NT2/D1 (cell line): Measurements from ENCODE around the gene SUSD2.

Experiments used
- DNase-seq: peaks from one replicate; pipeline ENCODE4 v3.0.0-alpha.2; 2011; ENCODE audit warnings: low read depth, low spot score
- H3K27me3 ChIP-seq: 2 replicates; pipeline ENCODE4 v1.6.0; 2011; ENCODE audit warnings: mild to moderate bottlenecking; ENCODE audit not compliant: insufficient read length, insufficient read depth
- H3K36me3 ChIP-seq: 2 replicates; pipeline ENCODE4 v1.6.1; 2011; ENCODE audit warnings: mild to moderate bottlenecking, low read length, mixed read lengths; ENCODE audit not compliant: insufficient read depth, insufficient read length
- H3K4me1 ChIP-seq: 2 replicates; pipeline ENCODE4 v1.5.1; 2011; ENCODE audit not compliant: insufficient read depth, insufficient read length
- H3K4me3 ChIP-seq: 2 replicates; pipeline ENCODE4 v1.5.1; 2011; ENCODE audit warnings: low read depth; ENCODE audit not compliant: insufficient read length
- H3K9ac ChIP-seq: 2 replicates; pipeline ENCODE4 v1.6.0; 2011; ENCODE audit warnings: low read depth; ENCODE audit not compliant: insufficient read length
- H3K9me3 ChIP-seq: 2 replicates; pipeline ENCODE4 v1.5.1; 2011; ENCODE audit warnings: mild to moderate bottlenecking, low read length; ENCODE audit not compliant: insufficient read depth
- SUZ12 ChIP-seq: IDR thresholded peaks from 2 replicates; pipeline ENCODE4 v1.6.1; 2011; ENCODE audit not compliant: insufficient read length, insufficient read depth; ENCODE audit errors: extremely low read depth
- YY1 ChIP-seq: IDR thresholded peaks from 2 replicates; pipeline ENCODE4 v1.6.1; 2011; ENCODE audit not compliant: insufficient read length, insufficient read depth
- ZNF274 ChIP-seq: IDR thresholded peaks from 2 replicates; pipeline ENCODE4 v1.6.1; 2011; ENCODE audit warnings: mild to moderate bottlenecking, low read depth, low read length

The SUSD2 gene

DNA sequence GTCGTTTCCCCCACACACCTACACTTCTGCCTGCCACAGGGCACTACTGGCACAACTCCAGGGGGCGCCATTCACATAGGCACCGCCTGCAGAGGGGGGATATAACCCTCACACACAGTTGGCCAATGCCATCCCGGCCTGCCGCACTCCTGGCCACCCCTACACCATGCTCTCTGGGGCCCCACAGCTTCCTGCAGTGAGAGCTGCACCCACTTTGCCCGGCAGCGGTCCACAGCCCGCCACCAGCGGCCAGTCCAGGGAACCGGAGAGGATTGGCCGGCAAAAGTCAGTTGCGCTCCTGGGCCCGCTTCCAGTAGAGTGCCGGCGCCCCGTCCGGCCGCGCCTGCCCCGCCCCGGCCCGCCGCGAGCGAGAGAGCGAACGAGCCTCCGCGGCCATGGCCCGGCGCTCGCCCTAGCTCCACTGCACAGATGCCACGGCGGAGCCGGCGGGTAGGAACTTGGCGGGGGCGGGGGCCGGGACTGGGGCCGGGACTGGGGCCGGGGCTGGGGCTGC lies 25.6 kb upstream of the SUSD2 start:
- TF ChIP-seq SUZ12 (no peak), ZNF274 (no peak), YY1 (no peak)
- Histone ChIP-seq H3K4me3 (peak overlapping the region; percentile 34), H3K36me3 (peaks cover 28% of the 10 kb centered on the region), H3K9me3 (no peaks in the 10 kb centered on the region), H3K27me3 (no peaks in the 10 kb centered on the region), H3K4me1 (peaks cover 27% of the 10 kb centered on the region), H3K9ac (peak overlapping the region; percentile 21)
- no peak for DNase-seq

DNA sequence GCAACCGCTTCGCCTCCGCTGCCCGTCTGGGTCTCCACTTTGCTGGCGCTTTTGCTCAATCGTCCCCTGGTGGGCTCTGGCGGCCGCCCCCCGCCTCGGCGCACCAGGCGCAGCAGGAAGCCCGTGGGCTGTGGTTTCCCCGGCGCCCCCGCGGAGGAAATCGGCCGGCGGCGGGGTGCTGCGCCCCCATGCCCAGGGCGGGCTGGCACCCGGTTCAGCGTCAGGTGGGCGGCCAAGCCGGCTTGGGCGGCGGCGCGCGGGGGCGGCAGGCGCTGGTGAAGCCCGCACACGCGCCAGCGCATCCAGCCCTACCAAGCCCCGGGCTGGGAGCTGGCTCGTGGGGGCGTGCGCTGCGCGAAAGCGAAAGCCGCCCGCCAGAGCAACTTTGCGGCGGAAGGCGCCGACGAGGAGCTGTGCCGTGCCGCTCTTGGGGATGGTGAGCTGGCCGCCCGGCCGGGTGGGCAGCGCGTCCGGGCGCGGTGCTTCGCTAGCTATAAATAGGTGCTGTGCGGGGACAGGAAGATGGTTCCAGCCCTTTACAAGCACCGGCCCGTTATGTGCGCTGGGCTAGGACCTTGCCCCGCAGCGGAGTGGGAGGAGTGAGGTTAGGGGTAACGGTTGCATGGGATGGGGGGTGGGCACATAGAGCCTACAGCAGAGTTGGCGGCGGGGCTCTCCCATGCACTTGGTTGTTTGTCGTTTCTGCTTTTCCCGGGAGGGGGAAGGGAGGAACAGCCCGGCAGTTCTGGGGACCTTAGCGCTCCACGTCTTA lies 25.0 kb upstream of the SUSD2 start:
- DNase-seq: no peak
- Histone ChIP-seq H3K9ac (peak overlapping the region; percentile 76), H3K27me3 (no peaks in the 10 kb centered on the region), H3K4me3 (peak overlapping the region; percentile 53), H3K4me1 (peaks cover 26% of the 10 kb centered on the region), H3K36me3 (peaks cover 28% of the 10 kb centered on the region), H3K9me3 (no peaks in the 10 kb centered on the region)
- TF ChIP-seq YY1 (no peak), SUZ12 (no peak), ZNF274 (no peak)

DNA sequence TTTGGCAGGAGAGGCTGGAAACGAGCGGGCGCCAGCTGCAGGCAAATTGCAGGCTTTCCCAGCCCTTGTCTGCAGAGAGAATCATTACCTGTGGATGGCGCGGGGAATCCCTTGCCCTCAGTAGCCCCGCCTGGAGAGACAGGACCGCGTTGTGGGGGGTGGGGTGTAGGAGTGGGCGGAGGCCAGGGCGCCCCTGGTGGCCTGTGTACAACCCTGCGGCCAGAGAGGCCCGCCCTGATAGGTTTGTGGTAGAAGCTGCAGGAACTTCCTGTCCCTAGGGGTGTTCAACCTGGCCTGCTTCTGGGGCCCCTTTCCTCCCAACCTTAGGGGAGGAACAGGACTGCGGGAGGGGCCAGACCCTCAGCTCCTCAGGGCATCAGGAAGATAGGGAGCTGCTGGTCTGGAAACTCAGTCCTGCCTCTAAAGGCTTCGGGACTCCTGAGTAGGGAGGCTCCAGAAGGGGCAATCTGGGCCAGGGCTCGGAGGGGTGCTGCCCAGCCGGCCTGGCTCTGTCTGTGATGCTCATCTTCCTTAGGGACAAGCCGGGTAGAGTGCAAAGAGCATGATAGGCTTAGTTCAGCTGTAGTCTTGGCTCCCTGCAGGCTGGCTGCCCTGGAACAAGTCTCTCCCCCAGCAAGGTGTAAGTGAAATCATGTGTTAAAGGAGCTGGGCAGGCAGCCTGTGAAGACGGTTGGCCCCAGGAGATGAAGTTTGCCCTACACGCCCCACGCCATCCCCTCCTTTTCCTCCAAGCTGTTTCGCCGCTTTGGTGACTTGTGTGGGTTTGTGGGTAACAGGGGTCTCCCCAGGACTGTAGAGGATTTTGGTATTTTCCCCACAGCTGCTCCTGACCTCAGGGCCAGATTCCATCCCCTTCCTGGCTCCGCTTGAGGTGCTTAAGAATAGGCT lies 24.1 kb upstream of the SUSD2 start:
- DNase-seq: peak; percentile 81
- no peak for TF ChIP-seq YY1
- TF ChIP-seq SUZ12: no peak
- no peak for TF ChIP-seq ZNF274
- Histone ChIP-seq H3K4me1 (peaks cover 26% of the 10 kb centered on the region), H3K9me3 (no peaks in the 10 kb centered on the region), H3K9ac (peak overlapping the region; percentile 76), H3K4me3 (peak overlapping the region; percentile 53), H3K27me3 (no peaks in the 10 kb centered on the region), H3K36me3 (peaks cover 20% of the 10 kb centered on the region)

GRCh38 chr22:24157822-24158135 lies 23.5 kb upstream of the SUSD2 start:
- no peaks in the 10 kb centered on the region for H3K27me3 ChIP-seq
- no peak overlapping the region for H3K4me3 ChIP-seq
- H3K4me1 ChIP-seq: peaks cover 26% of the 10 kb centered on the region
- H3K9me3 ChIP-seq: no peaks in the 10 kb centered on the region
- DNase-seq: no peak
- H3K36me3 ChIP-seq: peaks cover 20% of the 10 kb centered on the region
- TF ChIP-seq SUZ12 (no peak), ZNF274 (no peak), YY1 (no peak)
- peak overlapping the region; percentile 1 for H3K9ac ChIP-seq

DNA sequence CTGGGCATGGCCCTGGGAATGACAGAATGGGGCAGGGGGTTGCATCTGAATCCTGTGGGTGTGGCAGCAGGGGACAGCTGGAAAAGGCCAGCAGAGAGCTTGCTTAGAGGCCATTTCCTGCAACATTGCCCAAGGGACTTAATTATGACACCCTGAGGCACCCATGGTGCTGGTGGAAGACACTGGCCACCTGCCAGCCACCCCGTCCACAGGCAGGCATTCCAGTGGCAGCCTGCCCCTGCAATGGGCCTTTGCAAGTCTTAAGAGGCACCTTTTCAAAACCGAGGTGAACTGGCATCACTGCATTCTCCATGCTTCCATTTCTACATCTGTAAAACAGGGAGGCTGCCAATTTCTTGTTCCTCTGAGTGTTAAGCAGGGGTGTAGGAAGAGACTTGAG lies 21.6 kb upstream of the SUSD2 start:
- Histone ChIP-seq H3K4me1 (peaks cover 21% of the 10 kb centered on the region), H3K9me3 (no peaks in the 10 kb centered on the region), H3K9ac (no peak overlapping the region), H3K4me3 (no peak overlapping the region), H3K27me3 (no peaks in the 10 kb centered on the region), H3K36me3 (peaks cover 24% of the 10 kb centered on the region)
- no peak for DNase-seq
- TF ChIP-seq ZNF274: no peak

DNA sequence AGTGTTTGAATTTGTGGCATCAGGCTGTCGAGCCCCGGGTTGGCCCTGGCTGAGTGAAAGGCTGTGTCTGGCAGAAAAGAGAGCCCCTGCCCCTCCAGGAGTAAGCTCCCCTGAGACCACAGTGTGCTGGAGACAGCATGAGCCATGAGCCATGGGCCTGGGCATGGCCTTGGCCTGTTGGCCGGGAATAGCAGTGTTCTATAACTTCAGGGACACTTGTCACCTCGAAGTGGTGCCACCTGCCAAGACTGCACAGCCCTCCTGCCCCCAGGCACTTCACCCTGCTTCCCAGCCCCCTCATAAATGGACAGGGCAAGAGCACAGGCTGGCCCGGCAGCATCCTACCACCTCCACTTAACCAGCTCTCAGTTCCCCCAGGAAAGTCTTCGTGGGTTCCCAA lies 20.7 kb upstream of the SUSD2 start:
- no peaks in the 10 kb centered on the region for H3K9me3 ChIP-seq
- peaks cover 33% of the 10 kb centered on the region for H3K36me3 ChIP-seq
- H3K4me3 ChIP-seq: no peak overlapping the region
- no peak for DNase-seq
- H3K9ac ChIP-seq: no peak overlapping the region
- no peaks in the 10 kb centered on the region for H3K27me3 ChIP-seq
- peaks cover 15% of the 10 kb centered on the region for H3K4me1 ChIP-seq
- TF ChIP-seq YY1: no peak
- TF ChIP-seq ZNF274: no peak
- TF ChIP-seq SUZ12: no peak

DNA sequence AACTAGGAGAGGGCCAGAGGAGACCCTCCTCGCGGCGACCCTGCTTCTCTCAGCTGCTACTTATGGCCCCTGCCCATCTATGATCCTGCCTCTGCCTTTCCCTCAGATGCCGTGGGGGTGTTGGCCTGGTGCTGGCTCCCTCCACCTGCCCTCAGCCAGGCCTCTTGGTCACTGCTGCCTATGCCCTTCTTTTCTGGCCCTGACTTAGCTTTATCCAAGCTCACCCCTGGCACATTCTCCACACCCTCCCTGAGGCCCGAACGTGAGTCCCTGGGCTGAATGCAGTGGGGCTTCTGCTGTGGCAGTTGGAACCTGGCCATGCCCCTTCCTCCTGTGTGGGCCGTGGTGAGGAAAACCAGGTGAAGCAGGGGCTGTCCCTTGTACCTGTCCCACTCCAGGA lies 19.8 kb upstream of the SUSD2 start:
- no peak for DNase-seq
- Histone ChIP-seq H3K9me3 (no peaks in the 10 kb centered on the region), H3K9ac (no peak overlapping the region), H3K4me1 (peaks cover 14% of the 10 kb centered on the region), H3K36me3 (peaks cover 43% of the 10 kb centered on the region), H3K4me3 (no peak overlapping the region), H3K27me3 (no peaks in the 10 kb centered on the region)
- TF ChIP-seq SUZ12 (no peak), ZNF274 (no peak), YY1 (no peak)
